Smooth muscle cell (in vitro differentiated cells): ENCODE data around the gene PCDHGB5. TPM values are rescaled to one million over a fixed set of nuclear protein-coding genes. Genes with fewer than 3 reads are reported as not detected.
"Not testable (repeated sequence)": the region's sequence is repeated elsewhere in the genome, so short reads cannot be mapped to it uniquely, and the experiment has no call there.

Experiments used
- DNase-seq: peaks from one replicate; lab custom pipeline; 2025; ENCODE audit not compliant: unreplicated experiment; lab: John Stamatoyannopoulos, UW
- H2AFZ ChIP-seq: fragments of 200-600 bp; sonication (generic); 2 replicates; pipeline ENCODE4 v1.6.0; 2016; ENCODE audit warnings: antibody characterized with exemption, low read depth, mild to moderate bottlenecking
- H3F3A ChIP-seq: fragments of 200-600 bp; sonication (generic); 2 replicates; pipeline ENCODE4 v1.6.0; 2017; ENCODE audit warnings: antibody characterized with exemption, low read depth
- H3K27ac ChIP-seq: fragments of 200-600 bp; sonication (generic); 2 replicates; pipeline ENCODE4 v1.5.1; 2016; ENCODE audit warnings: low read depth, mild to moderate bottlenecking
- H3K27me3 ChIP-seq: fragments of 200-600 bp; sonication (generic); 2 replicates; pipeline ENCODE4 v1.6.1; 2016; ENCODE audit warnings: low read depth, mild to moderate bottlenecking
- H3K36me3 ChIP-seq: fragments of 200-600 bp; sonication (generic); 2 replicates; pipeline ENCODE4 v1.5.1; 2016; ENCODE audit warnings: low read depth
- H3K4me1 ChIP-seq: fragments of 200-600 bp; sonication (generic); 2 replicates; pipeline ENCODE4 v1.5.1; 2016; ENCODE audit warnings: low read depth
- H3K4me2 ChIP-seq: fragments of 200-600 bp; sonication (generic); 2 replicates; pipeline ENCODE4 v1.6.0; 2016; ENCODE audit warnings: mild to moderate bottlenecking
- H3K4me3 ChIP-seq: fragments of 200-600 bp; sonication (generic); 2 replicates; pipeline ENCODE4 v1.5.1; 2016; ENCODE audit warnings: mild to moderate bottlenecking
- H3K79me2 ChIP-seq: fragments of 200-600 bp; sonication (generic); 2 replicates; pipeline ENCODE4 v1.6.0; 2016; ENCODE audit warnings: low read depth, mild to moderate bottlenecking
- H3K9ac ChIP-seq: fragments of 200-600 bp; sonication (generic); 2 replicates; pipeline ENCODE4 v1.6.0; 2016; ENCODE audit warnings: low read depth
- H3K9me3 ChIP-seq: fragments of 200-600 bp; sonication (generic); replicated peaks from 2 replicates; pipeline ENCODE4 v1.5.1; 2016; ENCODE audit warnings: low read depth
- H4K20me1 ChIP-seq: fragments of 200-600 bp; sonication (generic); 2 replicates; pipeline ENCODE4 v1.6.0; 2016; ENCODE audit warnings: low read depth
- CTCF ChIP-seq: fragments of 200-600 bp; sonication (generic); IDR thresholded peaks from 2 replicates; pipeline ENCODE4 v1.5.1; 2017; ENCODE audit warnings: borderline replicate concordance, mild to moderate bottlenecking, antibody characterized with exemption; ENCODE audit not compliant: insufficient read depth, poor library complexity, severe bottlenecking
- WGBS: methylation state at CpG from one replicate; pipeline ENCODE4 v1.1.7; 2016; ENCODE audit warnings: low lambda C conversion rate; 5-methylcytosine and 5-hydroxymethylcytosine counted together
- polyA plus RNA-seq: library from polyadenylated mRNA; unstranded; fragments of >200 nt; fragmentation: Nextera tagmentation; extraction: Ambion mirVana; gene quantifications from 2 replicates; pipeline ENCODE4 v1.2.1, GENCODE V29; 2016
- total RNA-seq: library from RNA; depleted of rRNA; stranded (reverse); fragments of >200 nt; gene quantifications from 2 replicates; pipeline ENCODE4 v1.2.3, GENCODE V29; 2014

PCDHGB5 gene
- total and polyA plus RNA-seq, 2 experiments from 2014 or later: 3.3 to 4.2 TPM

DNA sequence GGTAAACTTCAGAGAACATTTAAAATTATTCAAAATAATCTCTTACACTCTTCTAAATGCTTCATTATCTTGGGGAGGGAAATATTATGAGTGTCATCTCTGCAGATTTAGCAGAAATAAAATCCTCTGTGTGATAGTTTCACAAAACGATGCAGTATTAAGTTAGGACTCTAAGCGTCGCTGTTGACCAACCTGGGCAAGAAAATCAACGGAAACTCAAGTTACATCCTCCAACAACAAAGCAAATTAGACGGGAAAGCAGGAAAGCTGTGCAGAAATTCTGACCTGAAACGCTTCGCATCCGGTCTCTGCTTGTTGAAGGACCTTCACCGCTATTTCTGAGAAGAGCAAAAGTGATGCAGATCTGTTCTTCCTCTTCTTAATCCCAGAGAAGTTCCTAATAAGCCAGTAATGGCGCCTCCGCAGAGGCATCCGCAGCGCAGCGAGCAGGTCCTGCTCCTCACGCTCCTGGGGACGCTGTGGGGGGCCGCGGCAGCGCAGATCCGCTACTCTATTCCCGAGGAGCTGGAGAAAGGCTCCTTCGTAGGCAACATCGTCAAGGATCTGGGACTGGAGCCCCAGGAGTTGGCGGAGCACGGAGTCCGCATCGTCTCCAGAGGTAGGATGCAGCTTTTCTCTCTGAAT lies 24.0 kb upstream of the PCDHGB5 start, which contains the start of gene PCDHGA6:
Gene PCDHGA6, plus strand, starts transcription at position 219 of the 645 bp plus-strand sequence. Its CDS starts 193 bp downstream, at position 412.
- 95% methylated on average over 27 of the region's 27 CpGs for WGBS
- Histone ChIP-seq H4K20me1 (no peaks in the 10 kb centered on the region), H3F3A (no peaks in the 10 kb centered on the region), H3K36me3 (no peaks in the 10 kb centered on the region), H2AFZ (no peak within 1 kb of the TSS), H3K4me3 (no peak within 1 kb of the TSS), H3K27me3 (no peaks in the 10 kb centered on the region), H3K9ac (no peak within 1 kb of the TSS), H3K4me1 (no peaks in the 10 kb centered on the region), H3K9me3 (peaks cover 14% of the 10 kb centered on the region), H3K27ac (no peak within 1 kb of the TSS), H3K79me2 (no peaks in the 10 kb centered on the region), H3K4me2 (no peak within 1 kb of the TSS)
- TF ChIP-seq CTCF: no peak
- no peak for DNase-seq

DNA sequence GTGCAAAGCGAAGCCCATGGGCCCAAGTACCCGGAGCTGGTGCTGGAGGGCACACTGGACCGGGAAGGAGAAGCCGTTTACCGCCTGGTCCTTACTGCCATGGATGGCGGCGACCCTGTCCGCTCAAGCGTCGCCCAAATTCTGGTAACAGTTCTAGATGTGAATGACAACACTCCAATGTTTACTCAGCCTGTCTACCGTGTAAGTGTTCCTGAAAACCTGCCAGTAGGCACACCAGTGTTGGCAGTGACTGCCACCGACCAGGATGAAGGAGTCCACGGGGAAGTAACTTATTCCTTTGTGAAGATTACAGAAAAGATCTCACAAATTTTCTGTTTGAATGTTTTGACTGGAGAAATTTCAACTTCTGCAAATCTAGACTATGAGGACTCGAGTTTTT lies 23.1 kb upstream of the PCDHGB5 start:
- DNase-seq: no peak
- H3K4me3 ChIP-seq: no peak overlapping the region
- H2AFZ ChIP-seq: no peak overlapping the region
- H3K27ac ChIP-seq: no peak overlapping the region
- peaks cover 14% of the 10 kb centered on the region for H3K9me3 ChIP-seq
- H3K4me1 ChIP-seq: no peaks in the 10 kb centered on the region
- no peak for TF ChIP-seq CTCF
- 90% methylated on average over 14 of the region's 14 CpGs for WGBS
- no peak overlapping the region for H3K4me2 ChIP-seq
- no peaks in the 10 kb centered on the region for H3K36me3 ChIP-seq
- no peak overlapping the region for H3K9ac ChIP-seq
- no peaks in the 10 kb centered on the region for H3K79me2 ChIP-seq
- H3K27me3 ChIP-seq: no peaks in the 10 kb centered on the region
- H3F3A ChIP-seq: no peaks in the 10 kb centered on the region
- no peaks in the 10 kb centered on the region for H4K20me1 ChIP-seq

DNA sequence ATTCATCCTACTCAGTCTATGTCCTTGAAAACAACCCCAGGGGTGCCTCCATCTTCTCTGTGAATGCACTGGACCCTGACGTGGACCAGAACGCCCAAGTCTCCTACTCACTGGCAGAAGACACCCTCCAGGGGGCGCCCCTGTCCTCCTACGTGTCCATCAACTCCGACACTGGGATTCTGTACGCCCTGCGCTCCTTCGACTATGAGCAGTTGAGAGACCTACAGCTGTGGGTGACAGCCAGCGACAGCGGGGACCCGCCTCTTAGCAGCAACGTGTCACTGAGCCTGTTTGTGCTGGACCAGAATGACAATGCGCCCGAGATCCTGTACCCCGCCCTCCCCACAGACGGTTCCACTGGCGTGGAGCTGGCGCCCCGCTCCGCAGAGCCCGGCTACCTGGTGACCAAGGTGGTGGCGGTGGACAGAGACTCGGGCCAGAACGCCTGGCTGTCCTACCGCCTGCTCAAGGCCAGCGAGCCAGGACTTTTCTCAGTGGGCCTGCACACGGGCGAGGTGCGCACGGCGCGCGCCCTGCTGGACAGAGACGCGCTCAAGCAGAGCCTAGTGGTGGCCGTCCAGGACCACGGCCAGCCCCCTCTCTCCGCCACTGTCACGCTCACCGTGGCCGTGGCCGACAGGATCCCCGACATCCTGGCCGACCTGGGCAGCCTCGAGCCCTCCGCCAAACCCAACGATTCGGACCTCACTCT lies 22.1 kb upstream of the PCDHGB5 start:
- H3K27ac ChIP-seq, DNase-seq, H3K4me2 ChIP-seq, H4K20me1 ChIP-seq, H3K79me2 ChIP-seq, H2AFZ ChIP-seq, H3K36me3 ChIP-seq, H3F3A ChIP-seq, H3K27me3 ChIP-seq, H3K4me3 ChIP-seq, H3K4me1 ChIP-seq, H3K9ac ChIP-seq: not testable (repeated sequence)
- peaks cover 14% of the 10 kb centered on the region for H3K9me3 ChIP-seq
- 96% methylated on average over 35 of the region's 48 CpGs for WGBS

DNA sequence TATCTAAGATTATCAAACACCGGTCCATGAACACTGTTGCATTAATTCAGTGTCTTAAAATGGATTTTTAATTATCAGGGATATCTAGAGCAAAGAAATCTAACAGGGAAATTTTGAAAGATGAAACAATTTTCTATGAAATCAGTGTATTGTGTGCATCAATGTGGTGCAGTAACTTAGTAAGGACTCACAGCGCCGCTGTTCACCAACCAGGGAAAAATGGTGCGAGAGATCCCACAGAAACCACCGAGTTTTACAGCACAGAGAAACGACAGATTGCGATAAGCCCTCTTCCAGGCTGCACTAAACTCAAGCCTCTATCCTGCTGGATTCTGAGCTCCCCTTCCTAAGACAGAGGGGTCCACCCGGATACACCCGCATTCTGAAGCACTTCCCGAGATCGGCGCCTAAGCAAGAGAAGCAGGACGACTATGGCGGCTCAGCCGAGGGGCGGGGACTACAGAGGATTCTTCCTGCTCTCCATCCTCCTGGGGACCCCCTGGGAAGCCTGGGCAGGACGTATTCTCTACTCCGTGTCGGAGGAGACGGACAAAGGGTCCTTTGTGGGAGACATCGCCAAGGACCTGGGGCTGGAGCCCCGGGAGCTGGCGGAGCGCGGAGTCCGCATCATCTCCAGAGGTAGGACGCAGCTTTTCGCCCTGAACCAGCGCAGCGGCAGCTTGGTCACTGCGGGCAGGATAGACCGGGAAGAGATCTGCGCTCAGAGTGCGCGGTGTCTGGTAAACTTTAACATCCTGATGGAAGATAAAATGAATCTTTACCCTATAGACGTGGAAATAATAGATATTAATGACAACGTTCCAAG lies 15.1 kb upstream of the PCDHGB5 start, which contains the start of gene PCDHGA7:
Gene PCDHGA7, plus strand, starts transcription at position 274 of the 826 bp plus-strand sequence. Its CDS starts 158 bp downstream, at position 432.
- TF ChIP-seq CTCF: no peak
- DNase-seq: no peak
- Histone ChIP-seq H3K4me3 (no peak within 1 kb of the TSS), H3K27me3 (no peaks in the 10 kb centered on the region), H3F3A (no peaks in the 10 kb centered on the region), H3K27ac (no peak within 1 kb of the TSS), H3K36me3 (no peaks in the 10 kb centered on the region), H3K9ac (no peak within 1 kb of the TSS), H4K20me1 (no peaks in the 10 kb centered on the region), H3K4me2 (no peak within 1 kb of the TSS), H3K9me3 (no peaks in the 10 kb centered on the region), H2AFZ (no peak within 1 kb of the TSS), H3K79me2 (no peaks in the 10 kb centered on the region), H3K4me1 (no peaks in the 10 kb centered on the region)
- WGBS: 95% methylated on average over 37 of the region's 37 CpGs
